HG03565 (cell line): ENCODE results near the gene UBE2J2.

Experiments used
- ATAC-seq: cut with Tn5 transposase; IDR thresholded peaks from one replicate; pipeline ENCODE4 v1.9.1; 2021; ENCODE audit warnings: mild to moderate bottlenecking, moderate library complexity; ENCODE audit not compliant: unreplicated experiment

Gene UBE2J2

GRCh38 chr1:1296070-1297061, 22.7 kb upstream of the UBE2J2 start:
- ATAC-seq: no peak

GRCh38 chr1:1295154-1295923, 21.7 kb upstream of the UBE2J2 start:
- ATAC-seq: no peak

GRCh38 chr1:1294250-1294890, 20.7 kb upstream of the UBE2J2 start:
- ATAC-seq: no peak

GRCh38 chr1:1293263-1294249, 19.9 kb upstream of the UBE2J2 start:
- no peak for ATAC-seq

- ATAC-seq: no peak
Measured at GRCh38 chr1:1292851-1293250, 19.2 kb upstream of the UBE2J2 start.

GRCh38 chr1:1292442-1292779, 18.8 kb upstream of the UBE2J2 start:
- ATAC-seq: no peak

GRCh38 chr1:1291548-1292441, 18.1 kb upstream of the UBE2J2 start:
- no peak for ATAC-seq

GRCh38 chr1:1291023-1291528, 17.4 kb upstream of the UBE2J2 start:
- no peak for ATAC-seq

GRCh38 chr1:1290238-1290731, 16.6 kb upstream of the UBE2J2 start:
- ATAC-seq: no peak

- ATAC-seq: no peak
Measured at GRCh38 chr1:1287288-1288110, 13.8 kb upstream of the UBE2J2 start.

GRCh38 chr1:1286313-1287261, 12.9 kb upstream of the UBE2J2 start:
- ATAC-seq: no peak

GRCh38 chr1:1285611-1286311, 12.1 kb upstream of the UBE2J2 start:
- ATAC-seq: no peak

- ATAC-seq: no peak
Measured at GRCh38 chr1:1285102-1285571, 11.5 kb upstream of the UBE2J2 start.

- no peak for ATAC-seq
Measured at GRCh38 chr1:1284221-1285101, 10.8 kb upstream of the UBE2J2 start.

- no peak for ATAC-seq
Measured at GRCh38 chr1:1283821-1284220, 10.2 kb upstream of the UBE2J2 start.
